VCaP (cell line): ENCODE measurements around the gene GZMH.

ENCODE experiments used
- H3K27ac ChIP-seq: fragments of 450-650 bp; 2 replicates; pipeline ENCODE4 v1.5.1; 2017
- TF ChIP-seq, protein P1 (sequence below): fragments of 450-650 bp; conservative IDR thresholded peaks from 2 replicates; pipeline ENCODE4 v1.5.1; 2017; ENCODE audit warnings: mild to moderate bottlenecking, moderate library complexity

The GZMH gene

DNA sequence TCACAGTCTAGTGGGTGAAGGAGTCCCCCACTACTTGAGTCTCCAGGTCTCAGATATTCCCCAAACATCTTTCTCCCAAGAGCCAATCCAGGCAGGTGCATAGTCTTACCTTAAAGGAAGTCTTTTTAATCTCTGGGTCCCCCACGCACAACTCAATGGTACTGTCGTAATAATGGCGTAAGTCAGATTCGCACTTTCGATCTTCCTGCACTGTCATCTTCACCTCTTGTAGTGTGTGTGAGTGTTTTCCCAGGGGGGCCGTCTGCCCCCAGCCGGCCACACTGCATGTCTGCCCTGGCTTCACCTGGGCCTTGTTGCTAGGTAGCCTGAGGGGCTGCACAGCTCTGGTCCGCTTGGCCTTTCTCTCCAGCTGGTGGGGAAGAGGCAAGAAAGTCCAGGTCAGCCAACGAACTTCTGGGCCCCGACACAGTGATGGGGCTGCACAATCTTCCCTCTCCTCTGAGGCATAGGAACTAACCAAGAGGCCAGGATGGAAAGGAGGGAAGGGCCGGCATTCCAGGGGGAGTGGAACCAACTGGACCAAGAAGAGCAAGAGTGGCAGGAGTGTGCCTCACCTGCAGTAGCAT is 22.4 kb upstream of the GZMH start:
- H3K27ac ChIP-seq: peak overlapping the region; percentile 79; the same call in 1 of the 2 replicates
- TF ChIP-seq, protein P1, sequence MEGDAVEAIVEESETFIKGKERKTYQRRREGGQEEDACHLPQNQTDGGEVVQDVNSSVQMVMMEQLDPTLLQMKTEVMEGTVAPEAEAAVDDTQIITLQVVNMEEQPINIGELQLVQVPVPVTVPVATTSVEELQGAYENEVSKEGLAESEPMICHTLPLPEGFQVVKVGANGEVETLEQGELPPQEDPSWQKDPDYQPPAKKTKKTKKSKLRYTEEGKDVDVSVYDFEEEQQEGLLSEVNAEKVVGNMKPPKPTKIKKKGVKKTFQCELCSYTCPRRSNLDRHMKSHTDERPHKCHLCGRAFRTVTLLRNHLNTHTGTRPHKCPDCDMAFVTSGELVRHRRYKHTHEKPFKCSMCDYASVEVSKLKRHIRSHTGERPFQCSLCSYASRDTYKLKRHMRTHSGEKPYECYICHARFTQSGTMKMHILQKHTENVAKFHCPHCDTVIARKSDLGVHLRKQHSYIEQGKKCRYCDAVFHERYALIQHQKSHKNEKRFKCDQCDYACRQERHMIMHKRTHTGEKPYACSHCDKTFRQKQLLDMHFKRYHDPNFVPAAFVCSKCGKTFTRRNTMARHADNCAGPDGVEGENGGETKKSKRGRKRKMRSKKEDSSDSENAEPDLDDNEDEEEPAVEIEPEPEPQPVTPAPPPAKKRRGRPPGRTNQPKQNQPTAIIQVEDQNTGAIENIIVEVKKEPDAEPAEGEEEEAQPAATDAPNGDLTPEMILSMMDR: no peak

GRCh38 chr14:24630872-24631477 is 21.5 kb upstream of the GZMH start:
- H3K27ac ChIP-seq: peak overlapping the region; percentile 79
- TF ChIP-seq, protein P1: no peak

DNA sequence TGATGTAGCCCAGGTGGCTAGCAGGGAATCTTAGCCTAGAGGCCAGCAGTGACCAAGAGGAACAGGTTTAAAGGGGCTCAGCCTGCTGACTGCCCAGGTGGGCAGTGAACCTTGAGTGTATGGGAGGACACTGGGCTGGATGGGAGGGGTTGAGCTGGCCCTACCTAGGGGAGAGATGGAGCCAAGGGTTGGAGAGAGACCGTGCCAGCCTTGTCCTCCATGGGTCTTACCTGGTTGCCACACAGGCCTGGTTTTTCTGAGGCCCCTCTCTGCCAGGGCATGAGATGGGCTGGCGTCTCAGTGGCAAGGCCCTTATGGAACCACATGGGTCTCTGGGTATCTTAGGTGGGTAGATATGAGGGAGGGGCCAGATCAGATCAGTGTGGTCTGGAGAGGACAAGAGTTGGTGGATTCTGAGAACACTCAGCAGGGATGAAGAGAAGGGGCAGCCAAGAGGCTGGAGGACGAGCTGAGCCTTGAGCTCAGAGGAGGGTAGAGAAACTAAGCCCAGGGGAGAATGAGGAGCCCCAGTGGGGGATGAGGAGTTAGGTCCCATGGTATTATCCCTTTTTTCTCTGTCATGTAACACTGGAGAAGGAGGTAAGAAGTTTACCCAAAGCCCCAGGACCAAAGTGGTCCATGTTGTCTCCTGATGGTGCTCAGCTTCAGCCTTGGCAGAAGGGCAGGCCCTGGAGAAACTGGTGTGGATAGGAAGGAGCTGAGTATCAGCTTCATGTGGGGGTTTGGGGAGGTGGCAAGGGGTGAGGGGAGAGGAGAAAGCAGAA is 20.8 kb upstream of the GZMH start:
- peak overlapping the region; percentile 79 for H3K27ac ChIP-seq
- TF ChIP-seq, protein P1: no peak

DNA sequence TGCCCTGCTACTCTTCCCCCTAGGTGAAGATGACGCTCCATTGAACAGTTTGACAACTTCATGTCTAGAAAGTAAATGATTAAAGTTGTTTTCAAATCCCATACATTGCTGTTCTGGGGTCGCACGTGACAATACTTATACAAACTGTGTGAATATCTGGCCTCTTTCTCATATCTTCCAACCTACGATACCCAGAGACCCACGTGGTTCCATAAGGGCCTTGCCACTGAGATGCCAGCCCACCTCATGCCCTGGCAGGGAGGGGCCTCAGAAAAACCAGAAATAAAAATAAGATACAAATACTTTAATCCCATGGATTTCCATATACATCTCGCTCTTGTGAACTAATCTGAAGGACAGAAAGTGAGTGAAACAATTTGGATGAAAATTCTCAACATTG is 20.0 kb upstream of the GZMH start:
- TF ChIP-seq, protein P1: no peak

DNA sequence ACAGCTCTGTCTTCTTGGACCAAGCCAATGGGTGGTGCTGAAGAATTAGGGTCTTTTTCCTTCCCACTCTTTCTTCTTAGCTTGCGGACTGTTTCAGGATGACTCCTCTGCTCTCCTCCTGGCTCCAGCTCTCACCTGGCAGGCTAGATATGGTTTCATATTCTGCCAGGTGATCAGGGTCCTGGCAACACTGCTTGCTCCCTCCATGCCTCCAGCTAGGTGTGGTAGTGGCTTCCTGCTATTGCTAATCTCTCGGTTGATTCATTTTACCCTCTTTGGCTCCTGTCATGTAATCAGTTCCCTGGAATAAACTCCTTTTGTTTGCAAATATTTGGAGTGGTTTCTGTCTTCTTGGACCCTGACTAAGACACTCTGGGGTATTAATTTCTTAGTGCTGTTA is 4.3 kb upstream of the GZMH start:
- TF ChIP-seq, protein P1: no peak

More for the DNA sequence above, 20.0 kb upstream of the GZMH start:
- H3K27ac ChIP-seq: no peak overlapping the region; the same call in 1 of the 2 replicates

DNA sequence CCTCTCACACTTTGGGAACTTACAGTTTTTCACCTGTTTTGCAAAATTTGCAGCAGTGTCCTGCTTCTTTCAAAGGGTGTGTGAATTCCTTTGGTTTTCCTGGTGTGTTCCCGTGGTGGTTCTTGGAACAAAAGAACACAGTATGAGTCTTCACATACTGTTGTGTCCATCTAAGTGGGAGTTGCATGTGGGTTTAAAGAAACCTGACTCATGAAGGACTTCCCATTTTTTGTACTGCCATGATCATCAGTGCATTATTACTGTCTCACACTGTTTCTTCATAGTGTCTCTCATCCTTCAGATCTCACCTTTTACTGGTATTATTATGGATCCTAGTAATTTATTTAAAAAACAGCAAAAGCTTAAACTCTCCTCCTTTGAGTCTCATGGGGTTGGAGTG is 3.8 kb upstream of the GZMH start:
- H3K27ac ChIP-seq: no peak overlapping the region
- TF ChIP-seq, protein P1: no peak

More for the DNA sequence above, 4.3 kb upstream of the GZMH start:
- H3K27ac ChIP-seq: no peak overlapping the region

- TF ChIP-seq, protein P1: no peak
- no peak overlapping the region for H3K27ac ChIP-seq
Measured at GRCh38 chr14:24612196-24612595, 2.7 kb upstream of the GZMH start.
